ES-I3 (cell line): ENCODE data around the gene RAB6C.
"Not testable (repeated sequence)": the region's sequence is repeated elsewhere in the genome, so short reads cannot be mapped to it uniquely, and the experiment has no call there.

ENCODE experiments used
- H3K36me3 ChIP-seq: 2 replicates; pipeline ENCODE4 v1.6.1; 2013; ENCODE audit warnings: mild to moderate bottlenecking, low read length, control low read depth, moderate library complexity; ENCODE audit not compliant: insufficient read depth
- H3K4me1 ChIP-seq: 2 replicates; pipeline ENCODE4 v1.6.1; 2013; ENCODE audit warnings: mild to moderate bottlenecking, control low read depth, low read length; ENCODE audit not compliant: insufficient read depth
- H3K9ac ChIP-seq: 2 replicates; pipeline ENCODE4 v1.6.1; 2013; ENCODE audit warnings: low read depth, mild to moderate bottlenecking, low read length, moderate library complexity
- H3K9me3 ChIP-seq: 2 replicates; pipeline ENCODE4 v1.6.1; 2013; ENCODE audit warnings: mild to moderate bottlenecking, low read length, moderate library complexity; ENCODE audit not compliant: control insufficient read depth, insufficient read depth

The RAB6C gene

DNA sequence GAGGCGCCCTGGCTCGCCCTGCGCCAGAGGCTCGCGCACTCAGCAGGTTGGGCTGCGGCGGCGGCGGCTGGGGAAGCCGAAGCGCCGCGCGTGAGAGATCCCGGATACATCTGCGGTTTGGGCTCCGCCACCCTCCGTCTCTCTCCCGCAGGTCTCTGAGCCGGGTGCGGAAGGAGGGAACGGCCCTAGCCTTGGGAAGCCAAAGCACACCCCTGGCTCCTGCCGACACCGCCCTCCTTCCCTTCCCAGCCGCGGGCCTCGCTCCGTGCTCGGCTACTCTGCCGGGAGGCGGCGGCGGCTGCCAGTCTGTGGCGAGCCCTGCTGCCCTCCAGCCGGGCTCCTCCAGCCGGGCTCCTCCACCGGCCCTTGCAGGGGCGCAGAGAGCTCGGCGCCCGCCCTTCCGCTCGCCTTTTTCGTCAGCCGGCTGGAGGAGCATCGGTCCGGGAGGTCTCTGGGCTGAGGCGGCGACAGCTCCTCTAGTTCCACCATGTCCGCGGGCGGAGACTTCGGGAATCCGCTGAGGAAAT is at the start of gene RAB6C:
Gene RAB6C, plus strand, starts transcription at position 38 of the 527 bp plus-strand sequence. Its CDS starts 450 bp downstream, at position 488.
- not testable (repeated sequence) for H3K36me3 ChIP-seq, H3K9me3 ChIP-seq, H3K4me1 ChIP-seq
- peak within 1 kb of the TSS; percentile 67 for H3K9ac ChIP-seq

DNA sequence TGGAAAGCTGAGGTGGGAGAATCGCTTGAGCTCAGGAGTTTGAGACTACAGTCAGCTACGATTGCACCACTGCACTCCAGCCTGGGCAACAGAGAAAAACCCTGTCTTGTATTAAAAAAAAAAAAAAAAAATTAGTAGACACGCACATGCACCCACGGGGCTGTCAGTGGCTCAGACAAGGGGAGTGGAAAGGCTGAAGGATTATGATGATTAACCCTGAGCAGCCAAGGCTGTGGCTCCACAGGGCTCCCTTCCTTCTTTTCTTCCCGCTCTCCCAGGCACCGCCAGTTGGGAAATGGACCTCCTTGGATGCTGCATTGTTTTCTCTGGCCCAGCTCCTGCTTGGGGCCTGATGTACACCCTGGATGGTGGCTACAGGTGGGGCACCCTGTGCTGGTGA is 49.0 kb upstream of the RAB6C start:
- H3K9me3 ChIP-seq = no peaks in the 10 kb centered on the region
- H3K36me3 ChIP-seq = no peaks in the 10 kb centered on the region
- peaks cover 8% of the 10 kb centered on the region; the same call in 1 of the 2 replicates for H3K4me1 ChIP-seq
- H3K9ac ChIP-seq = no peak overlapping the region

DNA sequence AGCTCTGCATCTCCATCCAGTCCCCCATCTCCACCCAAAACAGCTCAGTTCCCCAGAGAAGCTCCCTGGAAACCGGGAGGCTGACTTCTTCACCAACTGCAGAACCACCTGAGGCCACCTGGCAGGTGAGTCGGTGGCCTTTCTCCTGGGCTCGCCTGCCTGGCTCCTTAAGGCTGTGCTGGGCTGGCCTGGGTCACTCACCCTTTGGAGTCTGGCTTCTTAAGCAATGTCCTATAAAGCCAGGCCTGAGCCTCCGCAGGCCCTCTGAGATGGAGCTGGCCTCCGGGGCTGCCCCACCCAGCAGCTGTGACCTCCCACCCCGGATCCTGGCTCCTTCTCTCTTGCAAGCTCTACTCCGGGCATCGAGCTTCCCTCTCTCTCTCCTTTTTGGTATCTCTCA is 46.1 kb upstream of the RAB6C start:
- not testable (repeated sequence) for H3K4me1 ChIP-seq

DNA sequence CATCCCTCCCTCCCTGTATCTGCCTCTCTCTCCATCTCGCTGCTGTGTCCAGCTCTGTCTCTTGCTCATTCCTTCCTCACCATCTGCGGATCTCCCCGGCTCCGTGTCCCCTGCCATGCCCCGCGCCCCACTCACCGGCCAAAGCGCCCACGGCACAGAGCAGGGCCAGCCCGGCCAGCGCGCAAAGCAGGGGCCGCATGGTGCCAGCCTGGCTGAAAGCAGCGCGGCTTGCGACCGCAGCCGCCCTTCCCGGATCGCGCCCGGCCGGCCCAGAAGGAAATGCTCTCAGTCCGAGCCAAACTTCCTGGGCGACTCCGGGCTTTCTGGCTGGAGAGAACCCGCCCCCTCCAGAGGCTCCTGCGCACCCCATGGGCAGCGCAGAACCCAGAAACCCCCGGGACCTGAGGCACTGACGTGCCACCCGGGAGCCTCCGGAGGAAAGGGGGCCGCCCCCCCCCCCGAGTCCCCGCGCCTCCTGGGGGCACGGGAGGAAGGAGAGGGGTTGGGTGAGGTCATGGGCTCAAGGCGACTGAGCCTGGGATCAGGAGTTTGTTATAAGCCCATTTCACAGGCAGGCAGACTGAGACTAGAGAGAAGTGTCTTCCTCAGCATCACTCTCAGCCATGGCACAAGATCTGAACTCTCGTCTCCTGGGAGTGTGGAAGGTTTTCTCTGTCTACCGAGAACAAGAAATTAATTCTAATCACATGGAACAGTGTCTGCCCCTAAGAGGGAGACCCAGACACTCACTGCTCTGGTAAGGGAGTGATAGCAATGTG is 45.2 kb upstream of the RAB6C start:
- Histone ChIP-seq H3K9ac (peak overlapping the region; percentile 67), H3K4me1 (peaks cover 8% of the 10 kb centered on the region; the same call in 1 of the 2 replicates), H3K9me3 (no peaks in the 10 kb centered on the region), H3K36me3 (no peaks in the 10 kb centered on the region)

More for the DNA sequence above, 46.1 kb upstream of the RAB6C start:
- not testable (repeated sequence) for H3K36me3 ChIP-seq, H3K9me3 ChIP-seq
- peak overlapping the region; percentile 67; the same call in 1 of the 2 replicates for H3K9ac ChIP-seq

DNA sequence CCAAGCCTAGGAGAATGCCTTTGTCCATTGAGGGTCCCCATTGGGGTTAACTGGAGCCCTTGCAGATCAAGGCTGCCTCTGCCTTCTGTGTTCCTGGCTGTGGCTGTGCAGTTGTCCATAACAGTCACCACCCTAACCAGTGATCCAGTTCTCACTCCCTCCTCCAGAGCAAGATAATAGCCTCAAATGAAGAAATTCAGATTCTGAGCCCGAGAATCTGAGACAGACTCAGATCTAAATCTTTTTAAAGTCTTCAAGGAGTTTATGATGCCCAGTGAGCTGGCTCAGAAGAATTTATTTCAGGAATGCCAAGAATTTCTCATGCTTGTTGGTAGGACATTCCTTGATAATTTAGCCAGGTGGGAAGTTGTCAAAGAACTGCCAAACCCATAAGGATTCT is 44.3 kb upstream of the RAB6C start:
- H3K9ac ChIP-seq = no peak overlapping the region
- H3K36me3 ChIP-seq = no peaks in the 10 kb centered on the region
- H3K9me3 ChIP-seq = no peaks in the 10 kb centered on the region
- H3K4me1 ChIP-seq = peaks cover 8% of the 10 kb centered on the region; the same call in 1 of the 2 replicates

DNA sequence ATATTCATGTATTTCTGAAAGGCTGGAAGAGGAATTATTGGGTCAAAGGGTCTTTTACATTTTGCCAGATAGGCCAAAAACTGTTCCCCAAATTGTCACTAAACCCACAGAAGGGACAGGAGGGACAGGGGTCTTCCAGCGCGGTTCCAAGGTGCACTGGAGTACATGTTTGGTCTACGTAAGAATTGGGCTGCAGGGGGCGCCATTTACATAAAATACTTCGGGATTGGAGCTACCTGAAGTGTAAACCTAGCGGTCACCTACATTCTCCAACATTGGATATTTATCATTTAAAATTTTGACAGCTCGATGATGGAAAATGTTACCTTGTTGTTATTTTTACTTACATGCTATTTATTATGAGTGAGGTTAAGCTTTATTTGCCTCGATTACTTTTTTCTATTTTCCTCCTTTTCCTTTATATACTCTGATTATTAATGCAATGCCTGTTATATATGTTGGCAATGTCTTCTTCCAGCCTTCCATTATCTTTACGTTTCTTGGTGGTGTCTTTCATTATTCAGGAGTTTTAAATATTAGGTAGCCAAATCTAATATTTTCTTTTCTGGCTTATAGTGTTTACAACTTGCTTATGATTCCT is 43.0 kb upstream of the RAB6C start:
- H3K4me1 ChIP-seq = peaks cover 8% of the 10 kb centered on the region; the same call in 1 of the 2 replicates
- no peak overlapping the region for H3K9ac ChIP-seq
- H3K9me3 ChIP-seq = no peaks in the 10 kb centered on the region
- no peaks in the 10 kb centered on the region for H3K36me3 ChIP-seq

DNA sequence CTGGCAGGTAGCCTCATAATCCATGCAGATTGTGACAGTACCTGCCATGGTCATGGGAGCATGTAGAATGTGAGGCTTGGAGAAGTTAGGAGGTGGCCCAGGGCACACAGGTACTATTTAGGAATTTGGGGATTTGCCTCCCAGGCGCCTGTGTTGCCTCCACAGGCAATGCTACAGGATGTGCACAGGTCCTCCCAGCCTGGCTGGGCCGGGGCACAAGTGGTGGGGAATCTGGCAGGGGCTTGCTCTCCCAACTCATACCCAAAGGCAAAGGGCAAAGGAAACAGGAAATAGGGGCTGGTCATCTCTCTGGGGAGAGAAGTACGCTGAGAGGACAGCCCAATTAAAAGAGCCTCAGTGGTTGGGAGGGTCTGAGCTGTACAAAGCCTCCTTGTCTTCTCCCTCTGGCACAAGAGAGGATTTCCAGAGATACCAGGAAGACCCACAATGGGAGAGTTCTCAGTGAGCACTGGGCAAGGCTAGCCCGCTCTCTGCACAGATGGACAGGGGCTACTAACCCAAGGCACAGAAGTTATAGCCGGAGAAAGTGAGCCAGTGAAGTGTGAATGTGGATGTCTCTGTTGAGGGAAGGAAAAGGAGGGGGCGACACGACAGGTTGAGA is 40.5 kb upstream of the RAB6C start:
- not testable (repeated sequence) for H3K9ac ChIP-seq, H3K4me1 ChIP-seq, H3K9me3 ChIP-seq, H3K36me3 ChIP-seq

DNA sequence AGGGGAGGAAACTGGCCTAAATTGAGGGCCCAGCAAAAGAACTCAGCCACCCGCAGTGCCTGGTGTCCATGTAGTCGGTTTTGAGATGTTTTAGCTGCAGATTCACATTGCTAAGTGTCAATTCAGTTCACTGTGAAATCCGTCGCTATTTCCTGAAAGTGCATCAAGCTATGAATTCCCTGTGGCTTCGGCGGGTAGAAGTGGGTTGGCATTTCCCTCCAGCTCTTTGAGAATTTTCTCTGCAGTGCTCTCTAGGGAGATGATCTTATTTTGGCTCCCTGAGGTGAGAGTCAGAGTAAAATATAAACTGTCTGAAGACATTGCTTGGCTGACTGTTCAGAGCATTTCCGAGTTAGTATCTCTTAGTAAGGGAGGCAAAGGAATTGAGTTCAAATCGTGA is 36.0 kb upstream of the RAB6C start:
- not testable (repeated sequence) for H3K9me3 ChIP-seq, H3K9ac ChIP-seq, H3K4me1 ChIP-seq, H3K36me3 ChIP-seq

DNA sequence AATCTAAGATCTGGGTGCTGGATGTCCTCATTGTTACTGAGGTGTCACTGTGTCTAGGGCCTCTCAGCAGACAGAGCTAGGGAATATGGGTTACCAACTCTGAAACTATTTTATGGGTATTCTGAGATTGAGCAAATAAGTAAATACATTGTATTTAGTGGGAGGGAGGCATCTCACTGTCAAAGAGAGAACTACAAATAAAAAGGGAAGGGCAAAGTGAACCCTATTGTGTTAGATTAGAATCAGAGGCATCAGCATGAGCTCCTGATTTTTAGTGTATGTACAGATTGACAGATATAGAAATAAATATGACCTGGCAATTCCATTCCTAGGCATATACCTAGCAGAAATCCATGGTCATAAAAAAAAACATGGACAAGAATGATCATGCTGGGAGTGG is 33.9 kb upstream of the RAB6C start:
- H3K9ac ChIP-seq = no peak overlapping the region
- no peaks in the 10 kb centered on the region for H3K4me1 ChIP-seq
- H3K9me3 ChIP-seq = no peaks in the 10 kb centered on the region

DNA sequence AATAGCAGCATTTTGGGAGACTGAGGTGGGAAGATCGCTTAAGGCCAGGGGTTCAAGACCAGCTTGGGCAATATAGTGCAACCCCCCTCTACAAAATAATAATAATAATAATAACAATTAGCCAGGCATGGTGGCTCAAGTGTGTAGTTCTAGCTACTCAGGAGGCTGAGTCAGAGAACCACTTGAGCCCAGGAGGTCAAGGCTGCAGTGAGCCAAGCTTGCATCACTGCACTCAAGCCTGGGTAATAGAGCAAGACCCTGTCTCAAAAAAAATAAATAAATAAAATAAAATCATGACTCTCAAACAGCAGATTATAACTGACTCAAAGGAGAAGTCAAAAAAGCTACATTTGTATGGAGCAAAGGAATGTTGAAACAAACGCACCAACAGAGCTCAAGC is 31.8 kb upstream of the RAB6C start:
- not testable (repeated sequence) for H3K9ac ChIP-seq, H3K36me3 ChIP-seq, H3K4me1 ChIP-seq, H3K9me3 ChIP-seq

More for the DNA sequence above, 33.9 kb upstream of the RAB6C start:
- H3K36me3 ChIP-seq = no peaks in the 10 kb centered on the region

DNA sequence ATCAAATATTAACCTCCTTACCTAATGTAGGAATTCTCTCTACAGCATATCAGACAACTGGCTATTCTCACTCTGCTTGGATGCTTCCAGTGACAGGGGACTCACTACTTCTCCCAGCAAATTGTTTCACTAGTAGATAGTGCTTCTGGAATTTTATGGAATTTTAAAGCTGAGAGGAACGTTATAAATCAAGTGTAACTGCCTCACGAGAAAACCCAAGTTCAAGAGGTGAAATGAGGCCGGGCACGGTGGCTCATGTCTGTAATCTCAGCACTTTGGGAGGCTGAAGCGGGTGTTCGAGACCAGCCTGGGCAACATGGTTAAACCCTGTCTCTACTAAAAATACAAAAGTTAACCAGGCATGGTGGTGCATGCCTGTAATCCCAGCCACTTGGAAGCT is 23.3 kb upstream of the RAB6C start:
- not testable (repeated sequence) for H3K36me3 ChIP-seq, H3K4me1 ChIP-seq, H3K9me3 ChIP-seq, H3K9ac ChIP-seq

DNA sequence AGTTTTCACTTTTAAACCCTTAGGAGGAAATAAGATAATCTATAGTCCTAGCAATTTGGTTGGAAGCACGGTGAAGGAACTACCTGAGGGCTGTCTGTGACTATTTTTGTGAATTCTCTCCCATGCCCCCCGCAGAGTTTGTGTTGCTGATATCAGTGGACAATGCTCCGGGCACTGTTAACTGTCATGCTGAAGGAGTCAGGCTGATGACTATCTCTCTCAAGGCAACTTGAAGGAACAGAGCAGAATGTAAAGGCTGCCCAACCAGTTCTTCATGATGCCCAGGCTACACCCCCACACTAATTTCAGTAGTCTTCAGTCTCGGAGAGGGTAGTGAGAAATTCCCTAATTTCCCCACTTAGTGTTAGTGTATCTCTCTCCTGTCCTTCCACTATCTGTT is 21.6 kb upstream of the RAB6C start:
- Histone ChIP-seq H3K9ac (no peak overlapping the region), H3K9me3 (no peaks in the 10 kb centered on the region), H3K4me1 (no peaks in the 10 kb centered on the region), H3K36me3 (no peaks in the 10 kb centered on the region)

DNA sequence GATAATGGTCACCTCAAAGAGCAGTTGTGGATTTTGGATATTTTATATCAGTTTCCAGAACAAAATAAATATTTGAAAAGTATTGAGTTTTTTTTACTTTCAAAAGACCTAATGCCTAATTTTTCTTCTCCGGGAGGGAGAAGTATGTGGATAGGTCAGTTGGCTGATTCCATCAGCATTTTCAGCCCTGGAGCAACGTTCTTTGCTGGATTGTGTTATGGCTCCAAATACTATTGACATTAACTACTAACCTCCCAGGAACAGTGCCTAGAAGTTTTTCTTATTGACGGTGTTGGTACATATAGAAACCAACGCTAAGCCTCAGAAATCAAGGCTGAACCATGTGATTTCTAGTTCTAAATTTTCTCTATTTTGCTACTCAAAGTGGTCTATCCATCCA is 20.7 kb upstream of the RAB6C start:
- H3K9me3 ChIP-seq, H3K4me1 ChIP-seq, H3K9ac ChIP-seq, H3K36me3 ChIP-seq: not testable (repeated sequence)

DNA sequence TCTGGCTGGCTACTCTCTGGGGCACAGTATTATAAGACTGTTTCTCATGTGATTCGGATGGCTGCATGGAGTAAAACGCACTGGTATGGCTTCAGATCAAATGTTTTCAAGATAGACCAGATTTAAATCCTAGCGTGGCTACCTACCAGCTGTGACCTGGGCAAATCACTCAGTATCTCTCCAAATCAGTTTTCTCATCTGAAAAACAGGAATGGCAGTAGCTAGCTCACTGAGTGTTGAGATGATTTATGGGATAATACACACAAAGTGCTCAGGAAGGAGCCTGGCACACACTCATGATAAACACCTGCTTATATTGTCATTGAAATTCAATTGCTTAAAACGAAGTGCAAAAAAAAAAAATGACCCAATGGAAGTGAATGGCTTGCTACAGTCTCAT is 10.9 kb upstream of the RAB6C start:
- not testable (repeated sequence) for H3K9me3 ChIP-seq, H3K36me3 ChIP-seq, H3K4me1 ChIP-seq

More for the DNA sequence above, 10.9 kb upstream of the RAB6C start:
- H3K9ac ChIP-seq = not testable (repeated sequence)
